HepG2 (cell line): ENCODE data around the gene GRM4. TPM values are rescaled to one million over a fixed set of nuclear protein-coding genes. Genes with fewer than 3 reads are reported as not detected.
A peak's percentile ranks its signal among the peaks of the same experiment; 100 is the strongest.

Source experiments
- ERF ChIP-seq: IDR thresholded peaks from 2 replicates; pipeline ENCODE4 v1.6.1; 2018; ENCODE audit warnings: missing biosample characterization, missing genetic modification reagents
- KLF15 ChIP-seq: sonication (generic); formaldehyde crosslinking; IDR thresholded peaks from 2 replicates; pipeline ENCODE4 v1.8.1; 2023; ENCODE audit warnings: borderline replicate concordance, mild to moderate bottlenecking, inconsistent platforms, missing genetic modification reagents, mixed read lengths
- MIER2 ChIP-seq: IDR thresholded peaks from 2 replicates; pipeline ENCODE4 v1.6.1; 2016; ENCODE audit warnings: missing biosample characterization, missing genetic modification reagents
- MIXL1 ChIP-seq: IDR thresholded peaks from 2 replicates; pipeline ENCODE4 v1.6.1; 2016
- MTF2 ChIP-seq: sonication (generic); formaldehyde crosslinking; IDR thresholded peaks from 2 replicates; pipeline ENCODE4 v1.5.0; 2020; ENCODE audit warnings: missing genetic modification reagents, borderline replicate concordance
- NCOA2 ChIP-seq: sonication (generic); formaldehyde crosslinking; IDR thresholded peaks from 2 replicates; pipeline ENCODE4 v1.8.0; 2022; ENCODE audit warnings: inconsistent platforms
- NR1H2 ChIP-seq: sonication (generic); formaldehyde crosslinking; IDR thresholded peaks from 2 replicates; pipeline ENCODE4 v1.8.1; 2022; ENCODE audit warnings: low read depth, missing genetic modification reagents, borderline replicate concordance
- REL ChIP-seq: sonication (generic); formaldehyde crosslinking; conservative IDR thresholded peaks from 2 replicates; pipeline ENCODE4 v1.8.0; 2022; ENCODE audit warnings: mild to moderate bottlenecking, missing genetic modification reagents, moderate library complexity
- RXRA ChIP-seq: sonication (generic); formaldehyde crosslinking; IDR thresholded peaks from 2 replicates; pipeline ENCODE4 v1.5.1; 2020; ENCODE audit warnings: missing genetic modification reagents
- SETDB1 ChIP-seq: sonication (generic); formaldehyde crosslinking; IDR thresholded peaks from 2 replicates; pipeline ENCODE4 v1.5.1; 2020; ENCODE audit warnings: missing genetic modification reagents, mild to moderate bottlenecking, borderline replicate concordance
- SMAD3 ChIP-seq: sonication (generic); formaldehyde crosslinking; IDR thresholded peaks from 2 replicates; pipeline ENCODE4 v1.4.0; 2020; ENCODE audit warnings: missing genetic modification reagents
- YY1 ChIP-seq: IDR thresholded peaks from 2 replicates; pipeline ENCODE4 v1.6.1; 2011; ENCODE audit warnings: low read length, low read depth, moderate library complexity, mild to moderate bottlenecking; ENCODE audit not compliant: insufficient read depth, insufficient replicate concordance
- ZNF101 ChIP-seq: sonication (generic); formaldehyde crosslinking; IDR thresholded peaks from 2 replicates; pipeline ENCODE4 v1.4.0; 2020; ENCODE audit warnings: mild to moderate bottlenecking, low read depth, missing genetic modification reagents, borderline replicate concordance
- ZNF224 ChIP-seq: sonication (generic); formaldehyde crosslinking; IDR thresholded peaks from 2 replicates; pipeline ENCODE4 v1.5.0; 2020; ENCODE audit warnings: mild to moderate bottlenecking, missing genetic modification reagents
- ZNF33A ChIP-seq: sonication (generic); formaldehyde crosslinking; IDR thresholded peaks from 2 replicates; pipeline ENCODE4 v1.5.1; 2020; ENCODE audit warnings: missing genetic modification reagents, mild to moderate bottlenecking, moderate library complexity, borderline replicate concordance
- ZNF430 ChIP-seq: sonication (generic); formaldehyde crosslinking; IDR thresholded peaks from 2 replicates; pipeline ENCODE4 v1.9.0; 2021; ENCODE audit warnings: mild to moderate bottlenecking, missing genetic modification reagents
- ZNF577 ChIP-seq: sonication (generic); formaldehyde crosslinking; IDR thresholded peaks from 2 replicates; pipeline ENCODE4 v1.4.0; 2020; ENCODE audit warnings: mild to moderate bottlenecking, low read depth, missing genetic modification reagents, borderline replicate concordance
- ZNF761 ChIP-seq: sonication (generic); formaldehyde crosslinking; conservative IDR thresholded peaks from 2 replicates; pipeline ENCODE4 v1.4.0; 2020; ENCODE audit warnings: mild to moderate bottlenecking, missing genetic modification reagents
- ZNF784 ChIP-seq: sonication (generic); formaldehyde crosslinking; IDR thresholded peaks from 2 replicates; pipeline ENCODE4 v1.5.1; 2020; ENCODE audit warnings: missing genetic modification reagents, mild to moderate bottlenecking, borderline replicate concordance
- ZNF879 ChIP-seq: sonication (generic); formaldehyde crosslinking; IDR thresholded peaks from 2 replicates; pipeline ENCODE4 v1.8.1; 2023; ENCODE audit warnings: missing genetic modification reagents
- polyA plus RNA-seq, 8 experiments: library from polyadenylated mRNA; depleted of rRNA in 3 of 8; stranded (reverse) in 7 of 8; unstranded in 1 of 8; fragments of >200 nt; fragmentation: Illumina TruSeq in 4 of 8; extraction: Trizol in 4 of 8; gene quantifications; 2 replicates each; pipeline versions ENCODE4 v1.2.1 to v1.2.3, GENCODE V29; 2011 to 2016; ENCODE audit warnings: low read depth in 4 of 8, missing spikeins in 1 of 8, mixed read lengths in 1 of 8; ENCODE audit not compliant: insufficient read depth in 1 of 8
- total RNA-seq, 5 experiments: library from RNA; depleted of rRNA; stranded (reverse); fragments of >200 nt; fragmentation: Illumina TruSeq; extraction: Trizol; gene quantifications; 2 replicates each; pipeline ENCODE4 v1.2.3, GENCODE V29; 2016; ENCODE audit warnings: low read depth in 1 of 5
- TF ChIP-seq, protein P1 (sequence below), 2 experiments: sonication (generic) in 1 of 2; formaldehyde crosslinking in 1 of 2; IDR thresholded peaks; 2 replicates each; pipeline versions ENCODE4 v1.6.1 to v1.9.0; 2014 to 2022; ENCODE audit warnings: antibody characterized with exemption in 1 of 2, borderline replicate concordance in 1 of 2, inconsistent platforms in 1 of 2, low read depth in 1 of 2, missing genetic modification reagents in 1 of 2
- TF ChIP-seq, protein P2 (sequence below): sonication (generic); formaldehyde crosslinking; IDR thresholded peaks from 2 replicates; pipeline ENCODE4 v1.4.0; 2020; ENCODE audit warnings: missing genetic modification reagents

GRM4 gene
- total and polyA plus RNA-seq, 2 of the 13 experiments (the other 11 are each of a cell fraction or from before 2014, with no cell fraction given) = not detected

GRCh38 chr6:33983109-33983716, 162.7 kb downstream of the GRM4 start (continued):
- TF ChIP-seq, protein P1, sequence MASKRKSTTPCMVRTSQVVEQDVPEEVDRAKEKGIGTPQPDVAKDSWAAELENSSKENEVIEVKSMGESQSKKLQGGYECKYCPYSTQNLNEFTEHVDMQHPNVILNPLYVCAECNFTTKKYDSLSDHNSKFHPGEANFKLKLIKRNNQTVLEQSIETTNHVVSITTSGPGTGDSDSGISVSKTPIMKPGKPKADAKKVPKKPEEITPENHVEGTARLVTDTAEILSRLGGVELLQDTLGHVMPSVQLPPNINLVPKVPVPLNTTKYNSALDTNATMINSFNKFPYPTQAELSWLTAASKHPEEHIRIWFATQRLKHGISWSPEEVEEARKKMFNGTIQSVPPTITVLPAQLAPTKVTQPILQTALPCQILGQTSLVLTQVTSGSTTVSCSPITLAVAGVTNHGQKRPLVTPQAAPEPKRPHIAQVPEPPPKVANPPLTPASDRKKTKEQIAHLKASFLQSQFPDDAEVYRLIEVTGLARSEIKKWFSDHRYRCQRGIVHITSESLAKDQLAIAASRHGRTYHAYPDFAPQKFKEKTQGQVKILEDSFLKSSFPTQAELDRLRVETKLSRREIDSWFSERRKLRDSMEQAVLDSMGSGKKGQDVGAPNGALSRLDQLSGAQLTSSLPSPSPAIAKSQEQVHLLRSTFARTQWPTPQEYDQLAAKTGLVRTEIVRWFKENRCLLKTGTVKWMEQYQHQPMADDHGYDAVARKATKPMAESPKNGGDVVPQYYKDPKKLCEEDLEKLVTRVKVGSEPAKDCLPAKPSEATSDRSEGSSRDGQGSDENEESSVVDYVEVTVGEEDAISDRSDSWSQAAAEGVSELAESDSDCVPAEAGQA (IDR thresholded peaks at IDR 0.05; ENCODE audit: low read depth) = no peak
- TF ChIP-seq, protein P1 (CRISPR knock-in tag; IDR thresholded peaks at IDR 0.05; ENCODE audit: borderline replicate concordance) = no peak
- no peak for TF ChIP-seq ZNF879 (CRISPR knock-in tag)
- TF ChIP-seq ERF (CRISPR knock-in tag) = no peak
- no peak for TF ChIP-seq NCOA2 (CRISPR knock-in tag)
- TF ChIP-seq ZNF761 = no peak
- TF ChIP-seq, protein P2, sequence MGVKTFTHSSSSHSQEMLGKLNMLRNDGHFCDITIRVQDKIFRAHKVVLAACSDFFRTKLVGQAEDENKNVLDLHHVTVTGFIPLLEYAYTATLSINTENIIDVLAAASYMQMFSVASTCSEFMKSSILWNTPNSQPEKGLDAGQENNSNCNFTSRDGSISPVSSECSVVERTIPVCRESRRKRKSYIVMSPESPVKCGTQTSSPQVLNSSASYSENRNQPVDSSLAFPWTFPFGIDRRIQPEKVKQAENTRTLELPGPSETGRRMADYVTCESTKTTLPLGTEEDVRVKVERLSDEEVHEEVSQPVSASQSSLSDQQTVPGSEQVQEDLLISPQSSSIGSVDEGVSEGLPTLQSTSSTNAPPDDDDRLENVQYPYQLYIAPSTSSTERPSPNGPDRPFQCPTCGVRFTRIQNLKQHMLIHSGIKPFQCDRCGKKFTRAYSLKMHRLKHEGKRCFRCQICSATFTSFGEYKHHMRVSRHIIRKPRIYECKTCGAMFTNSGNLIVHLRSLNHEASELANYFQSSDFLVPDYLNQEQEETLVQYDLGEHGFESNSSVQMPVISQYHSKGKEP (CRISPR knock-in tag) = no peak
- TF ChIP-seq YY1 = no peak
- no peak for TF ChIP-seq REL (CRISPR knock-in tag)
- TF ChIP-seq SMAD3 (CRISPR knock-in tag) = no peak
- TF ChIP-seq KLF15 = no peak
- no peak for TF ChIP-seq RXRA (CRISPR knock-in tag)
- TF ChIP-seq NR1H2 = no peak
- TF ChIP-seq ZNF33A (CRISPR knock-in tag) = no peak
- no peak for TF ChIP-seq MTF2 (CRISPR knock-in tag)
- no peak for TF ChIP-seq ZNF430 (CRISPR knock-in tag)
- no peak for TF ChIP-seq ZNF577
- TF ChIP-seq MIXL1 = no peak
- TF ChIP-seq ZNF784 (CRISPR knock-in tag) = no peak
- peak; percentile 81; the same call in 1 of the 2 replicates for TF ChIP-seq MIER2 (CRISPR knock-in tag)
- no peak for TF ChIP-seq ZNF101 (CRISPR knock-in tag)
- no peak for TF ChIP-seq ZNF224 (CRISPR knock-in tag)
- TF ChIP-seq SETDB1 (CRISPR knock-in tag) = no peak
